GM21367 (cell line): ENCODE results near the gene IFNG-AS1.

Experiments
- ATAC-seq: cut with Tn5 transposase; IDR thresholded peaks from one replicate; pipeline ENCODE4 v1.9.1; 2021; ENCODE audit not compliant: unreplicated experiment

Gene IFNG-AS1

DNA sequence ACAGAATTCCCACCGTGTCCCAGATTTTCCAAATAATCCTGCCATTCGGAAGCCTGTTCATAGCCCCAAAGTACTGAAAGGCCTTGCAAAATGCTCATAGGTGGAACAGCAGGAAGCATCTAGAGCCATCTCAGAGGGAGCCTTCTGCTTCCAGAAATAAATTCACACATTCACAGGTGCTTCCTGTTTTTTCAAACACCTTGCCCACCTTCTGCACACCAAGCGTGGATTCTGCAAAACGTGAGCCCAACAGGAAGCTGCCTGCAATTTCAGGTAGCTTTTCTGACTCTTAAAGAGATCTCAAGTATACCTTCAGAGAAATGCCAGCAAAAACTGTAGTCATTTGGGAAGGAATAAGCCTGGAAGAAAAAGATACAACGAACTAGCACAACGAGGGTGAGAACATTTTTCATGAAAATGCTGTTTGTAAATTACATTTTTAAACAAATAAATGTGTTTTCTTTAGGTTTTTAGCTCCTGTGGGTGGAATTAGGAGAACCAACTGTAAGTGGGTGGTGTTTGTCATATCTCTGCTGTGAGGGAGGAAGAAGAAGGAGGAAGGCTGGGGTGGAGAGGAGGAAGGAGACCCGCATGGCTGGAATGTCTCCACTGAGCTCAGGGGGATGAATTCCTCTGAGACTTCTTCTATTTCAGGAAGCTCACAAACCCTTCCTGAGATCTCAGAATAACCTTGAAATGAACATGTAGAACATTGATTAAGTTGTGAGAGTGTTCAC, at the start of gene IFNG-AS1:
Gene IFNG-AS1 (plus strand): TSS at position 264 of the 737 bp plus-strand sequence.
- ATAC-seq, result peak; percentile 24

- ATAC-seq, result no peak
Observed at GRCh38 chr12:67939611-67940010, 49.6 kb upstream of the IFNG-AS1 start.

DNA sequence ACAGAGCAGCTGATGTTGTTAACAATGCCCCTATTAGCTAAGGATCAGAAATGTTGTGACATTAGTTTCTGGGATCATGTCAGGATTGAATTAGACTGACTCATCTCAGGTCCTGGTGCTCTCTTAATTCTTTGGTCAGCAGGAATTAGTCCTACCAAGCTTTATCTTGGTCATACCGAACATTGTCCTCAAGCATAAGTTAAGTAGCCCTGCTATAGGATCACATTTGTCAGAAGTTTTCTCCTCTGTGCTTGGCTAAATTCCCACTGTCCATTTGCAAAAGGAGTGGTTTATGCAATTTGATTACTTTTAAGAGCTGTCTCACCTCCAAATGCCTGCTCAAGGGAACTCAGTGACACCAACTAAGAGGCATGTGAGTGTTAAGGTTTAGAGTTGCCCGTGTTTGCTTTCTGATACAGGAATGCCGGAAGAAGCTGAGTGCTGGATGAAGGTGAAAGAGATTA, 48.4 kb upstream of the IFNG-AS1 start:
- no peak for ATAC-seq

GRCh38 chr12:67942724-67943123, 46.5 kb upstream of the IFNG-AS1 start:
- ATAC-seq, result no peak

DNA sequence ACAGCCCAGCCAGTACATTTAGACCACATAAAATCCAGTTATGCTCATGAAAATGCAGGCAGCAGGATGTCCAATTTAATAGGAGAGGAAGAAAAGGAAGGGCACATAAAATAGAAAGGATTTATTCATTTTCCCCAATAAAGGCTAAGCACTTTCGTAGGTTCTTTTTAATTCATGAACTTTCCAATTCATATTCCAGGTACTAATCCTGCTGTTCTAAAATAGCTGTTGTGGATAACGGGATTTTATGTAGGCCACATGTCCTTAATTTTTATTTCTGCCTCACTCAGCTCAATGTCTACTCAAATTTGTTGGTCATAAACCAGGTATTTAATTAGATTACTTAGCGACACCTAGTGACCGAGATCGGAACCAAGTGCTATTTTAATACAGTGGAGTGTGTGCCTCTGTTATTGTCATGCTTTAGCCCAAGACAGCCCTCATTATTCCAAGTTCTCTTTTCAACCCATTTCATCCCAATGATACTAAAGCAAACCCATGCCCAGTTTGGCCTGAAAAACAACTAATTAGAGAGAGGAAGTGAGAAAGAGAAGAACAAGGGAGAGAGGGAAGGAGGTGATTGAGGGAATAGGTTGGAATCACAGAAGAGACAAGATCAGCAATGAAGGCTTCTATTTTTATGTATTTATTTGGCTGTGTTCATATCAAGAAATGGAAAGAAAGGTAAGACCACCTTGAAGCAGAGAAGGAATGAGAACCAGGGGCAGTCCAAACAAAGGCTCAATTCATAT, 45.9 kb upstream of the IFNG-AS1 start:
- no peak for ATAC-seq

GRCh38 chr12:67944093-67944492, 45.2 kb upstream of the IFNG-AS1 start:
- no peak for ATAC-seq

GRCh38 chr12:67952787-67953186, 36.5 kb upstream of the IFNG-AS1 start:
- ATAC-seq, result no peak

GRCh38 chr12:67957383-67957782, 31.9 kb upstream of the IFNG-AS1 start:
- no peak for ATAC-seq

DNA sequence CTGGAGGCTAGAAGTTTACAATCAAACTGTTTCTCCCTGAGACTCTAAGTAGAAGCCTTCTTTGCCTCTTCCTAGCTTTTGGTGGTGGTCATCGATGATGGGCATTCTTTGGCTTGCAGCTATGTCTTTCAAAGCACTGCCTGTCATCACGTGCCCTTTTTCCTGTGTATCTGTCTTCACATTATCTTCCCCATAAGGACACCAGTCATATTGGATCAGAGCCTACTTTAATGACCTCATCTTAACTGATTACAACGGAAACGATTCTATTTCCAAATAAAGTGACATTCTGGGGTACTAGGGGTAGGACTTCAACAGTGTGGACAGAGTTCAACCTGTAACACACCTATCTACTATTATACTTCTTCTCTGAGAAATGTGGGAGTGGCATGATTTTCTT, 31.1 kb upstream of the IFNG-AS1 start:
- no peak for ATAC-seq

DNA sequence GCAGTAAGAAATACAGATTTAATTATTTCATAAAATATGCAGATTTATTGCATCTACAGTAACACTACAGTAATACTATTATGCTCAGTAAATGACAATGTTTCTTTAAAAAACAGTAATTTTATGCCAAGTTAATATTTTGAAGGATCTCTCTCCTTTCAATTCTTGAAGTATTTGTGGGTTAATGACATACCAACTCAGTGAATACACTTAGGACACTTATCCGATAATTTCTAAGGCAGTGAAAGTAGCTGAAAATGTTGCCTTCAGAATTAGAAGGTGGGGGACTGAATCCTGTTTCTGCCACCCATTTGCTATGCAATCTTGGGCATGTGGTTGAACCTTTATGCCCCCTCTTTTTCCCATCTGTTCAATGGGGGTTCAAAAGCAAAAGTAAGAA, 24.8 kb upstream of the IFNG-AS1 start:
- ATAC-seq, result no peak

GRCh38 chr12:67966560-67966959, 22.7 kb upstream of the IFNG-AS1 start:
- no peak for ATAC-seq

DNA sequence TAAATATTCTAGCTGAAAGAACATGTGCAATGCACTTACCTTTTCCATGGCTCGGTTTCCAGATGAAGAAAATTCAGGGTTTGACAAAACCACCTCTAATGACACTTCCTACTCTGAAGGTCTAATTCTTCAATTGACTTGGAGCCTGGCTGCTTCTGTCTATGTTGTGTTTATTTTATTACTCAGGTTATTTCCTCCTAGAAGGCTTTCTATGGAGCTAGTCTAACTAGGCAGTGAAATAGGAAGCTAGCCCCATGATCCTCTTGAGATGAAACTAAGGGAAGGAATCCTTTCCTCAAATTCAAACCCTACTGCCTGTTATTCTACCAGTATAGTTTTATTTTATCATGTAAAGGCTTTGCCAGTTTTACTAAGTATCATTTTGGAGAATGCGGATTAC, 20.9 kb upstream of the IFNG-AS1 start:
- ATAC-seq, result no peak

DNA sequence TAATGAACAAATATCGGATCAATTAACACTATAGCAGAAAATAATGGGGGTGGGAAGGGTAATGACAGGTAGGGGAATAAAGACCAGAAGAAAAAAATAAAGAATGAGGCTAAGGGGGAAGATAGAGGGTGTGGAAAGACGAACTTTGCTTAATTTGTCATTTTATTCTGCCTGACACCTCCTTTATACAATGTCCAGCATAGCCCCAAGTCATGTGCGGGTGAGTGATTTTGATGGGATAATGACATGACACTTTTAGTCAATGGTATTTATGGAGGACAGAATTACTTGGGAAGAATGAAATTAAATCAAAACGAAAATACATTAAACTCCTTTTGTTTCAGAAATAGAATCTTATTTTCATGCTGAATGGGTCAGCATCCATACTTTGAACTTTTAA, 20.5 kb upstream of the IFNG-AS1 start:
- ATAC-seq, result no peak

GRCh38 chr12:67969134-67969802, 20.0 kb upstream of the IFNG-AS1 start:
- ATAC-seq, result no peak

DNA sequence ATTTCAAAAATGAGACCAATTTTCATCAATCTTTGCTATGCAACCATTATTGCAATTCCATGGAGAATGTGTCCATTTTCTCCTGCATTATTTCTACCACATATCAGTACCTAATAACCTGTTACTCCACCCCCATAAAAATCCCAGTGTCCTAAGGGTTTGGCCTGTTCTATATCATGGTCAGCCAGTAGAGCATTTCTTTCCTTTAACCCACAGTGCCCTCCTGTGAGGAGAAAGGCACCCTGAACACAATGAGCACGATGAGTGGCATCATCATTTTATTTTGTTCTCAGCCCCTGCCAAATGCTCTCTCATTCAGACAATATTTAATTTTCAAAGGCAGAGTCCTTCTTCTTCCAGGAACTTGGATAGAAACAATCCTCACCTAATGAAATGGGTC, 11.6 kb upstream of the IFNG-AS1 start:
- no peak for ATAC-seq

- no peak for ATAC-seq
Observed at GRCh38 chr12:67980391-67980790, 8.9 kb upstream of the IFNG-AS1 start.

DNA sequence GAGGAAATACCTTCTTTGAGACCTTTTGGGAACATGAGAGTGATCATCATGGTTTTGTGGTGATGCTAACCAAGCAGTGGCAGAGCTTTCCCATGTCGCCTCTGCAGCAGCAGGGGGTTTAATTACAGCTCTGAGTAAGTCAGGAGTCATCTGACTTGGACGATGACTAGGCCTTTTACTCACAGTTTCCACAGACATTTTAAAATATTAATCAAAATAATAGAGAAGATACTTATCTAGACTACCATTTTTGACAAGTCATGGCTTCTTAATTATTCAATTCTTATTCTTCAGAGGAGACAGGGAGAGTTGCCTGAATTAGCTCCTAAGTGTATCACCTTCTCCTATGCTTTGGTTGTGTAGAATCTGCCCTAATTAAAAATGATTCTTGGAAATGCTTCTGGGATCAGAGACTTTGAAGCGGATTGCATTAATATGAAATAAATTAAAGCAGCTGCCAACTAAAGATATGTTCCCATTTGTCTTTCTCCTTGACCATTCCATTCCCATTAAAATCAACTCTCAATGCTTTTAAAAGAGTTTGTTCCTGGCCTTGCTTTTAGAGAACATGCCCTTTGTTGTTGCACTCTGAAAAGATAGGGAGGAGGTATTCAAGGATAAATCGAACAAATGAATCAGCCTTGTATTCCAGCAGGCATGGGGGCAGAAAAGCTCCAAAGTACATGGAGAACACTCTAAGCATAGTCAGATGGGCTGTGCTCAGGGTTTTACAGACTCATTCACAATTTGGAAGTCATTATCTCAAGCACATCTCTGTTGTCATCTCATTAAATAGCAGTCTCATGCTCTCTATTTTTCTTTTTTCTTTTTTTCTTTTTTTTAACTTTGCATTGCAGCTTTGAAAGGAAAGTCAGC, 7.7 kb upstream of the IFNG-AS1 start:
- no peak for ATAC-seq

GRCh38 chr12:67982164-67982563, 7.1 kb upstream of the IFNG-AS1 start:
- no peak for ATAC-seq

DNA sequence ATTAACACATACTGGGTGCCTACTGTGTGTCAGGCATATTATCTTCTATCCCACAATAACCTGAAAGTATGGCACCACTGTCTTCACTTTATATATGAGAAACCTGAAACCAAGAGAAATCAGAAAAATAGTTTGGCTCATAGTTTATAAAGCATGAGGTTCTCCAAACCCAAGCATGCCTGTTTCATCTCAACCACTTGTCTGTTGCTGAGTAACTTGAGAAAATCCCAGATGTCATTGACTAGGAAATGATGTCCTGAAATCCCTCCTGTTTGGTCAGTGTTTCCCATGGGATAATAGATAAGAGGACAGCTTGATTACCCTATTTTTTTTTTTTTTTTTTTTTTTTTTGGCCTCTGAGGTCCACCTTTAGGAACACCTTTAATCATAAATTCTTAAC, 2.6 kb upstream of the IFNG-AS1 start:
- no peak for ATAC-seq

DNA sequence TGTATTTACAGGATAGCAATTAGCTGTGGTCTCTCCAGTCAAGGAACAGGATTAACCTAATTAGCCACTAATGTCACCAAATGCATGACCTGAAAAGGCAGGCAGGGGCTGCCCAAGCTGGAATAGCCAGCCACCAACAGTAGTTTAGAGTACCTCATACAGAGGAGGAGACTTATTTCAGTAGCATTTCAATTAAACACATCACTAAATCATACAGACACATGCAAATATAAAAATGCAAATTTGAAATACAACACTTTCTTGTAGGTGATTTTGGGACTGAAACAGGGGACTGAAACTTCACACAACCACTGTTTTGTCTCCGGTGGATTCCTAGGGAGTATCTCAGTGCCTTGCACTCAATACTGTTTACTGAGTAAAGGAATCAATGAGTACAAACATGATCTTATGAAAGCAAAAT, 636 bp upstream of the IFNG-AS1 start:
- peak; percentile 78 for ATAC-seq

DNA sequence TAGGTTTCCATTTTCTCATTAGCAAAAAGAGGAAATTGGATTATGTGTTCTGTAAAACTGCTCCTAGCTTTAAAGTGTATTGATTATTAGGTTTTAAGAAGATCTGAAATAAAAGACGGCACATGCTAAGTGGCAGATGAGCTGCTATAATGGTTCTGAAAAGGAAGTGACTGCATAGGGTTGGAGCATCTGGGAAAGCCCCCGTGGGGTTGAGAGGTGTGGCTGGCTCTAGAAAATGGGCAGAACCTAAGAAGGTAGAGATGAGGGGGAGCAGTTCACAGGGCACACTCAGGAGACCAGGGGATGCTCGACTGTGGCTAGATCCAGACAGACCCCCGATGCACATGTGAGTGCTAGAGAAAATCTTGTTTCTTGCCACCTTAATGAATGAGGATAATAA, 1.9 kb downstream of the IFNG-AS1 start:
- ATAC-seq, result peak; percentile 58
